A673 (cell line): ENCODE results near the gene NUTM1.

ENCODE experiments used
- EZH2 ChIP-seq: fragments of 200-600 bp; sonication (generic); IDR thresholded peaks from 2 replicates; pipeline ENCODE4 v1.6.1; 2017; ENCODE audit warnings: borderline replicate concordance, low read depth, mild to moderate bottlenecking, mixed read lengths, antibody characterized with exemption, low read length; ENCODE audit not compliant: poor library complexity, severe bottlenecking
- TF ChIP-seq, protein P1 (sequence below): fragments of 300-800, 200-600 bp; sonication (generic); conservative IDR thresholded peaks from 2 replicates; pipeline ENCODE4 v1.5.1; 2017; ENCODE audit warnings: low read depth, mild to moderate bottlenecking, antibody characterized with exemption, low read length, moderate library complexity, mixed read lengths

DNA sequence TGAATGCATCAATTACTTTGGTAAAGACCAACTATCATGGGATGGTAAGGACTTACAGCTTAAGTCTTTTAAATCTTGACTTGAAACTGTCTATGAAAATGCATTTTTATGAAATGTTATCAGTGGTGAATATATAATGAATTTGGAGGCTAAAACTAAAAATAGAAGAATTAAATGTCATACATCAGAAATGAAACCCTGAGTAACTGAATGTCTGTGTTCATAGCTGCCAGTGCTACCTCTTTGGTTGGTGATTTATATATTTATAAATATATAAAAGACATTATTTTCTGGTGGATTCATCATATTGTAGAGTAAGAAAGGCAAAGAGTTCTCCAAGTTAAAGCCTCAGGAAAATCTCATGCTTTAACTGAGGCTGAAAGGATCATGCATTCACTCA is 17.7 kb upstream of the NUTM1 start:
- TF ChIP-seq, protein P1, sequence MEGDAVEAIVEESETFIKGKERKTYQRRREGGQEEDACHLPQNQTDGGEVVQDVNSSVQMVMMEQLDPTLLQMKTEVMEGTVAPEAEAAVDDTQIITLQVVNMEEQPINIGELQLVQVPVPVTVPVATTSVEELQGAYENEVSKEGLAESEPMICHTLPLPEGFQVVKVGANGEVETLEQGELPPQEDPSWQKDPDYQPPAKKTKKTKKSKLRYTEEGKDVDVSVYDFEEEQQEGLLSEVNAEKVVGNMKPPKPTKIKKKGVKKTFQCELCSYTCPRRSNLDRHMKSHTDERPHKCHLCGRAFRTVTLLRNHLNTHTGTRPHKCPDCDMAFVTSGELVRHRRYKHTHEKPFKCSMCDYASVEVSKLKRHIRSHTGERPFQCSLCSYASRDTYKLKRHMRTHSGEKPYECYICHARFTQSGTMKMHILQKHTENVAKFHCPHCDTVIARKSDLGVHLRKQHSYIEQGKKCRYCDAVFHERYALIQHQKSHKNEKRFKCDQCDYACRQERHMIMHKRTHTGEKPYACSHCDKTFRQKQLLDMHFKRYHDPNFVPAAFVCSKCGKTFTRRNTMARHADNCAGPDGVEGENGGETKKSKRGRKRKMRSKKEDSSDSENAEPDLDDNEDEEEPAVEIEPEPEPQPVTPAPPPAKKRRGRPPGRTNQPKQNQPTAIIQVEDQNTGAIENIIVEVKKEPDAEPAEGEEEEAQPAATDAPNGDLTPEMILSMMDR = no peak
- no peak for TF ChIP-seq EZH2
